Endodermal cell (in vitro differentiated cells): ENCODE measurements around the gene SCUBE1. TPM values are rescaled to one million over a fixed set of nuclear protein-coding genes. Genes with fewer than 3 reads are reported as not detected.

Source experiments
- DNase-seq: peaks from one replicate; pipeline ENCODE4 v3.0.0-alpha.2; 2017
- H3K27ac ChIP-seq: 2 replicates; pipeline ENCODE4 v1.5.1; 2013; ENCODE audit warnings: mild to moderate bottlenecking, low read depth, low read length, moderate library complexity
- H3K27me3 ChIP-seq: 2 replicates; pipeline ENCODE4 v1.6.1; 2013; ENCODE audit warnings: mild to moderate bottlenecking, low read length, moderate library complexity; ENCODE audit not compliant: insufficient read depth, control insufficient read depth, poor library complexity, severe bottlenecking
- H3K36me3 ChIP-seq: 2 replicates; pipeline ENCODE4 v1.7.0; 2013; ENCODE audit warnings: mild to moderate bottlenecking, low read length, moderate library complexity; ENCODE audit not compliant: control insufficient read depth, insufficient read depth
- H3K4me1 ChIP-seq: one replicate; pipeline ENCODE4 v1.7.0; 2013; ENCODE audit warnings: low read length; ENCODE audit not compliant: control insufficient read depth, insufficient read depth
- H3K4me3 ChIP-seq: 2 replicates; pipeline ENCODE4 v1.5.1; 2013; ENCODE audit warnings: mild to moderate bottlenecking, low read length, moderate library complexity
- H3K9ac ChIP-seq: 2 replicates; pipeline ENCODE4 v1.6.1; 2013; ENCODE audit warnings: mild to moderate bottlenecking, low read length, moderate library complexity; ENCODE audit not compliant: poor library complexity, severe bottlenecking; ENCODE audit errors: extremely low read depth
- H3K9me3 ChIP-seq: 2 replicates; pipeline ENCODE4 v1.6.1; 2013; ENCODE audit warnings: mild to moderate bottlenecking, low read length, moderate library complexity; ENCODE audit not compliant: control insufficient read depth
- H3K27ac Mint-ChIP-seq: 2 replicates; pipeline ENCODE4 v1.8.0; 2020; ENCODE audit warnings: mixed read lengths
- H3K27me3 Mint-ChIP-seq: 2 replicates; pipeline ENCODE4 v1.8.0; 2021; ENCODE audit warnings: mild to moderate bottlenecking, mixed read lengths; ENCODE audit not compliant: insufficient read depth
- H3K36me3 Mint-ChIP-seq: 2 replicates; pipeline ENCODE4 v1.8.0; 2020; ENCODE audit warnings: low read depth, mixed read lengths
- H3K4me1 Mint-ChIP-seq: 2 replicates; pipeline ENCODE4 v1.8.0; 2020; ENCODE audit warnings: mixed read lengths
- H3K4me3 Mint-ChIP-seq: 2 replicates; pipeline ENCODE4 v1.8.0; 2020; ENCODE audit warnings: mild to moderate bottlenecking, moderate library complexity, mixed read lengths
- H3K9me3 Mint-ChIP-seq: 2 replicates; pipeline ENCODE4 v1.8.0; 2020; ENCODE audit warnings: mild to moderate bottlenecking, mixed read lengths
- CTCF ChIP-seq: fragments of 200-600 bp; sonication (generic); conservative IDR thresholded peaks from 2 replicates; pipeline ENCODE4 v1.5.0; 2021; ENCODE audit warnings: antibody characterized with exemption, mild to moderate bottlenecking
- WGBS, 2 experiments: methylation state at CpG; one replicate each; pipeline versions ENCODE4 v1.1.5 to v1.1.7; 2013; ENCODE audit warnings: missing lambda C conversion rate in 2 of 2, mixed read lengths in 1 of 2; ENCODE audit not compliant: insufficient coverage in 1 of 2, insufficient read length in 1 of 2; 5-methylcytosine and 5-hydroxymethylcytosine counted together
- total RNA-seq, 2 donors: library from RNA; stranded (reverse); fragmentation: NEBNext Ultra II Directional in 1 of 2; extraction: Animal tissue kit (Norgen Biotek cat#: 25700) in 1 of 2; gene quantifications; 2 replicates in 1 of 2; 3 replicates in 1 of 2; pipeline ENCODE4 v1.2.1, GENCODE V29; 2021

SCUBE1 gene
- total RNA-seq, 2 donors from 2014 or later: 0.13 to 0.95 TPM

- 86 to 91% methylated on average over 4 to 9 of the region's 9 CpGs for WGBS, 2 experiments
- Mint-ChIP-seq H3K36me3 (no peaks in the 10 kb centered on the region), H3K27ac (no peak overlapping the region), H3K27me3 (peaks cover under 1% of the 10 kb centered on the region), H3K9me3 (no peaks in the 10 kb centered on the region), H3K4me1 (peaks cover under 1% of the 10 kb centered on the region), H3K4me3 (no peak overlapping the region)
- TF ChIP-seq CTCF: no peak
- H3K4me1 ChIP-seq: no peaks in the 10 kb centered on the region
- no peak overlapping the region for H3K4me3 ChIP-seq
- H3K36me3 ChIP-seq: no peaks in the 10 kb centered on the region
- H3K27me3 ChIP-seq: no peaks in the 10 kb centered on the region
- no peaks in the 10 kb centered on the region for H3K9me3 ChIP-seq
- no peak overlapping the region for H3K9ac ChIP-seq
- no peak for DNase-seq
- no peak overlapping the region for H3K27ac ChIP-seq
These were observed 185.2 kb downstream of the SCUBE1 start for GRCh38 chr22:43157874-43158546.

GRCh38 chr22:43156413-43156812 is 186.8 kb downstream of the SCUBE1 start:
- H3K27ac Mint-ChIP-seq: peak overlapping the region; percentile 35
- H3K9me3 Mint-ChIP-seq: no peaks in the 10 kb centered on the region
- H3K27ac ChIP-seq: no peak overlapping the region
- peaks cover 4% of the 10 kb centered on the region for H3K4me1 ChIP-seq
- no peaks in the 10 kb centered on the region for H3K36me3 Mint-ChIP-seq
- peaks cover 2% of the 10 kb centered on the region for H3K4me1 Mint-ChIP-seq
- 94% methylated on average over 11 to 12 of the region's 12 CpGs for WGBS, 2 experiments
- DNase-seq: no peak
- H3K27me3 Mint-ChIP-seq: peaks cover 6% of the 10 kb centered on the region
- no peak overlapping the region for H3K9ac ChIP-seq
- no peaks in the 10 kb centered on the region for H3K9me3 ChIP-seq
- H3K27me3 ChIP-seq: no peaks in the 10 kb centered on the region
- H3K36me3 ChIP-seq: no peaks in the 10 kb centered on the region
- no peak for TF ChIP-seq CTCF
- H3K4me3 Mint-ChIP-seq: no peak overlapping the region
- no peak overlapping the region for H3K4me3 ChIP-seq

GRCh38 chr22:43155789-43156188 is 187.4 kb downstream of the SCUBE1 start:
- Mint-ChIP-seq H3K4me1 (peaks cover 2% of the 10 kb centered on the region), H3K36me3 (no peaks in the 10 kb centered on the region), H3K9me3 (no peaks in the 10 kb centered on the region), H3K27ac (no peak overlapping the region), H3K4me3 (no peak overlapping the region), H3K27me3 (peaks cover 10% of the 10 kb centered on the region)
- no peak for TF ChIP-seq CTCF
- WGBS, 2 experiments: 87 to 96% methylated on average over 4 to 5 of the region's 5 CpGs
- peaks cover 4% of the 10 kb centered on the region for H3K4me1 ChIP-seq
- no peak overlapping the region for H3K27ac ChIP-seq
- H3K36me3 ChIP-seq: no peaks in the 10 kb centered on the region
- no peaks in the 10 kb centered on the region for H3K27me3 ChIP-seq
- H3K4me3 ChIP-seq: no peak overlapping the region
- no peak overlapping the region for H3K9ac ChIP-seq
- DNase-seq: no peak
- H3K9me3 ChIP-seq: no peaks in the 10 kb centered on the region
